ENCODE measurements around the gene KLK4.

Gene KLK4, protein sequence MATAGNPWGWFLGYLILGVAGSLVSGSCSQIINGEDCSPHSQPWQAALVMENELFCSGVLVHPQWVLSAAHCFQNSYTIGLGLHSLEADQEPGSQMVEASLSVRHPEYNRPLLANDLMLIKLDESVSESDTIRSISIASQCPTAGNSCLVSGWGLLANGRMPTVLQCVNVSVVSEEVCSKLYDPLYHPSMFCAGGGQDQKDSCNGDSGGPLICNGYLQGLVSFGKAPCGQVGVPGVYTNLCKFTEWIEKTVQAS

GRCh38 chr19:50911206-50912101 is at the start of gene KLK4:
KLK4 (minus strand) TSS chr19:50911395; CDS start chr19:50910738, 657 bp downstream.
- peaks cover 62% of the 10 kb centered on the region for H3K27me3 ChIP-seq (ENCODE audit: control insufficient read depth, insufficient read depth, low read length)
- H3K4me3 ChIP-seq (ENCODE audit: low read length), result no peak within 1 kb of the TSS
- no peaks in the 10 kb centered on the region for H3K4me1 ChIP-seq (ENCODE audit: control insufficient read depth, insufficient read depth, low read length)
- no peaks in the 10 kb centered on the region for H3K36me3 ChIP-seq (ENCODE audit: control insufficient read depth, insufficient read depth, low read length)
- no peak within 1 kb of the TSS for H3K9ac ChIP-seq (ENCODE audit: low read length)
- H3K9me3 ChIP-seq (ENCODE audit: control insufficient read depth, low read length), result no peaks in the 10 kb centered on the region

DNA sequence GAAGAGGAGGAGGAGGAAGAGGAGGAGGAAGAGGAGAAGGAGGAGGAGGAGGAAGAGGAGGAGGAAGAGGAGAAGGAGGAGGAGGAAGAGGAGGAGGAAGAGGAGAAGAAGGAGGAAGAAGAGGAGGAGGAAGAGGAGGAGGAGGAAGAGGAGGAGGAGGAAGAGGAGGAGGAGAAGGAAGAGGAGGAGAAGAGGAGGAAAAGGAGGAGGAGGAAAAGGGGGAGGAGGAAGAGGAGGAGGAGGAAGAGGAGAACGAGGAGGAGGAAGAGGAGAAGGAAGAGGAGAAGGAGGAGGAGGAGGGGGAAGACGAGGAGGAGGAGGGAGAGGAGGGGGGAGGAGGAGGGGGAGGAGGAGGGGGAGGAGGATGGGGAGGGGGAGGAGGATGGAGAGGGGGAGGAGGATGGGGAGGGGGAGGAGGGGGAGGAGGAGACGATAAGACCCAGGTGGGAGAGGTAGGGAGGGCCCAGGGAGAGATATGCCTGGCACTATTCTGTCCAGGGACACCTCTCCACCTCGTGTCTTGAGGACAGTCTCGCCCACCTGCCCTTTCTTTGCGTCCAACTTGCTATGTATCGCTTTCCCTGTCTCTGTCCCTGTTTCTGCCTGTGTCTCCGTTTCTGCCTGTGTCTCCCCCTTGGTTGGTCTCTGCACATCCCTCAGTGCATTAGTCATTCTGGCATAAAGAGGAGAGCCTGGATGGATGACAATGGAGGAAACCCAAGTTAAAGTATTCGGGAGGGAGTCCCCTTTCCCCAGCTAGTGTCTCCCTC is 48.7 kb upstream of the KLK4 start:
- no peak overlapping the region for H3K4me3 ChIP-seq (ENCODE audit: low read length)
- H3K9me3 ChIP-seq (ENCODE audit: control insufficient read depth, low read length), result no peaks in the 10 kb centered on the region
- H3K4me1 ChIP-seq (ENCODE audit: control insufficient read depth, insufficient read depth, low read length), result no peaks in the 10 kb centered on the region
- no peaks in the 10 kb centered on the region for H3K36me3 ChIP-seq (ENCODE audit: control insufficient read depth, insufficient read depth, low read length)
- no peak overlapping the region for H3K9ac ChIP-seq (ENCODE audit: low read length)
- H3K27me3 ChIP-seq (ENCODE audit: control insufficient read depth, insufficient read depth, low read length), result no peaks in the 10 kb centered on the region

DNA sequence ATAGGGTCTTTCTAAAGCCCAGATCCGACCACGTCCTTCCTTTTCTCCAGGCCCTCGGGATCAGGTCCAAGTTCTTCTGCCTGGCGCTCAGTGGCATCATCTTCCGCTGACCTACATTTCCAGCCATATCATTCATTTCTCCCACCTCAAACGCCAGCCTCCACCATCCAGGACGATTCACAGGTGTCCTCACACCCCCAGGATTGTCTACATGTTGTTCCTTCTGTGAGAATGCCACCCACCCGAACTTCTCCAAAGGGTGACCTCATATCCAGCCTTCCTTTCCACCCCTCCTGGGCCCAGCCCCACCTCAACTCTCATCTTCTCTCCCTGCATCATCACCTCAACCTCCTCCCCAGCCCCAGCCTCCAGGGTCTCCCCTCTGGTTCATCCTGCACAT is 46.4 kb upstream of the KLK4 start:
- H3K4me1 ChIP-seq (ENCODE audit: control insufficient read depth, insufficient read depth, low read length), result no peaks in the 10 kb centered on the region
- no peaks in the 10 kb centered on the region for H3K36me3 ChIP-seq (ENCODE audit: control insufficient read depth, insufficient read depth, low read length)
- H3K9ac ChIP-seq (ENCODE audit: low read length), result no peak overlapping the region
- no peaks in the 10 kb centered on the region for H3K9me3 ChIP-seq (ENCODE audit: control insufficient read depth, low read length)
- peaks cover 8% of the 10 kb centered on the region for H3K27me3 ChIP-seq (ENCODE audit: control insufficient read depth, insufficient read depth, low read length)
- H3K4me3 ChIP-seq (ENCODE audit: low read length), result no peak overlapping the region

GRCh38 chr19:50952910-50953309 is 41.7 kb upstream of the KLK4 start, which contains the start of gene KLK5:
KLK5 (minus strand) TSS chr19:50953038; CDS start chr19:50952657, 381 bp downstream.
- H3K4me3 ChIP-seq (ENCODE audit: low read length), result no peak within 1 kb of the TSS
- H3K4me1 ChIP-seq (ENCODE audit: control insufficient read depth, insufficient read depth, low read length), result no peaks in the 10 kb centered on the region
- no peak within 1 kb of the TSS for H3K9ac ChIP-seq (ENCODE audit: low read length)
- no peaks in the 10 kb centered on the region for H3K9me3 ChIP-seq (ENCODE audit: control insufficient read depth, low read length)
- H3K27me3 ChIP-seq (ENCODE audit: control insufficient read depth, insufficient read depth, low read length), result peaks cover 9% of the 10 kb centered on the region
- no peaks in the 10 kb centered on the region for H3K36me3 ChIP-seq (ENCODE audit: control insufficient read depth, insufficient read depth, low read length)

- Histone ChIP-seq H3K9ac (ENCODE audit: low read length) (no peak overlapping the region), H3K36me3 (ENCODE audit: control insufficient read depth, insufficient read depth, low read length) (no peaks in the 10 kb centered on the region), H3K4me3 (ENCODE audit: low read length) (no peak overlapping the region), H3K9me3 (ENCODE audit: control insufficient read depth, low read length) (no peaks in the 10 kb centered on the region), H3K4me1 (ENCODE audit: control insufficient read depth, insufficient read depth, low read length) (no peaks in the 10 kb centered on the region), H3K27me3 (ENCODE audit: control insufficient read depth, insufficient read depth, low read length) (peaks cover 9% of the 10 kb centered on the region)
Measured at GRCh38 chr19:50949861-50950260, 38.7 kb upstream of the KLK4 start.

GRCh38 chr19:50947123-50947522 is 35.9 kb upstream of the KLK4 start:
- Histone ChIP-seq H3K4me3 (ENCODE audit: low read length) (no peak overlapping the region), H3K9me3 (ENCODE audit: control insufficient read depth, low read length) (no peaks in the 10 kb centered on the region), H3K27me3 (ENCODE audit: control insufficient read depth, insufficient read depth, low read length) (no peaks in the 10 kb centered on the region), H3K9ac (ENCODE audit: low read length) (no peak overlapping the region), H3K4me1 (ENCODE audit: control insufficient read depth, insufficient read depth, low read length) (no peaks in the 10 kb centered on the region), H3K36me3 (ENCODE audit: control insufficient read depth, insufficient read depth, low read length) (no peaks in the 10 kb centered on the region)

DNA sequence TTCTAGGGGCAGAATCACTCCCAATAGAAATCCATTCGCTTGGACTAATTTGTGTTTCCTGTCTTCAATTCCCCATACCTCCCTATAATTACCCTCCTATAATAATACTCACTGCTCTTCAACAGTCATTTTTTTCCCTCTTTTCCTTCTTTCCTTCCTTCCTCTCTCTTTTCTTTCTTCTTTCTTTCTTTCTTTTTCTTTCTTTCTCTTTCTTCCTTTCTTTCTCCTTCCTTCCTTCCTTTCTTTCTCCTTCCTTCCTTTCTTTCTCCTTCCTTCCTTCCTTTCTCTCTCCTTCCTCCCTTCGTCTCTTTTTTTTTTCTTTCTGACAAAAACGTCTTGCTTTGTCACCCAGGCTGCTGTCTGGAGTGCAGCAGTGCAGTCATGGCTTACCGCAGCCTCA is 33.6 kb upstream of the KLK4 start:
- no peaks in the 10 kb centered on the region for H3K9me3 ChIP-seq (ENCODE audit: control insufficient read depth, low read length)
- H3K4me1 ChIP-seq (ENCODE audit: control insufficient read depth, insufficient read depth, low read length), result no peaks in the 10 kb centered on the region
- no peaks in the 10 kb centered on the region for H3K27me3 ChIP-seq (ENCODE audit: control insufficient read depth, insufficient read depth, low read length)
- H3K4me3 ChIP-seq (ENCODE audit: low read length), result no peak overlapping the region
- H3K36me3 ChIP-seq (ENCODE audit: control insufficient read depth, insufficient read depth, low read length), result no peaks in the 10 kb centered on the region
- no peak overlapping the region for H3K9ac ChIP-seq (ENCODE audit: low read length)

GRCh38 chr19:50943074-50943828 is 32.1 kb upstream of the KLK4 start:
- H3K27me3 ChIP-seq (ENCODE audit: control insufficient read depth, insufficient read depth, low read length), result no peaks in the 10 kb centered on the region
- H3K9ac ChIP-seq (ENCODE audit: low read length), result no peak overlapping the region
- H3K4me1 ChIP-seq (ENCODE audit: control insufficient read depth, insufficient read depth, low read length), result no peaks in the 10 kb centered on the region
- no peak overlapping the region for H3K4me3 ChIP-seq (ENCODE audit: low read length)
- H3K36me3 ChIP-seq (ENCODE audit: control insufficient read depth, insufficient read depth, low read length), result no peaks in the 10 kb centered on the region
- no peaks in the 10 kb centered on the region for H3K9me3 ChIP-seq (ENCODE audit: control insufficient read depth, low read length)

DNA sequence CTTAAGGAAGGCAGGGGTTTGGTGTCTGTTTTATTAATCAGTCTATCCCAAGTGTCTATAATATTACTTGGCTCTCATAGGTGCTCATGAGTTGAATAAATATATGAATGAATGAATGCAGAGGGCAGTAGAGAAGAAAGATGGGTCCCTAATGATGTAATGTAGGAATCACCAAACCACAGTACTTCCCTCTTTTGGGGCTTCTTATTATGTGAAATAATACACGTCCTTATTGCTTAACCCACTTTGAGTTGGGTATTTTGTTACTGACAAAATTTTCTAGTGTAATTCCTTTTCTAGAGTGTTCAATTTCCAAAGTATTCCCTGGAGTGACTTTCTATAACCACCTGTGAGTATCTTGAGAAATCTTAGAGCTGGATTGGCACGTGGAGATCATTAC is 28.4 kb upstream of the KLK4 start:
- H3K9ac ChIP-seq (ENCODE audit: low read length), result no peak overlapping the region
- no peak overlapping the region for H3K4me3 ChIP-seq (ENCODE audit: low read length)
- no peaks in the 10 kb centered on the region for H3K36me3 ChIP-seq (ENCODE audit: control insufficient read depth, insufficient read depth, low read length)
- H3K4me1 ChIP-seq (ENCODE audit: control insufficient read depth, insufficient read depth, low read length), result no peaks in the 10 kb centered on the region
- H3K9me3 ChIP-seq (ENCODE audit: control insufficient read depth, low read length), result no peaks in the 10 kb centered on the region
- no peaks in the 10 kb centered on the region for H3K27me3 ChIP-seq (ENCODE audit: control insufficient read depth, insufficient read depth, low read length)

- no peaks in the 10 kb centered on the region for H3K4me1 ChIP-seq (ENCODE audit: control insufficient read depth, insufficient read depth, low read length)
- H3K27me3 ChIP-seq (ENCODE audit: control insufficient read depth, insufficient read depth, low read length), result peaks cover 3% of the 10 kb centered on the region
Measured at GRCh38 chr19:50933640-50934039, 22.4 kb upstream of the KLK4 start.

DNA sequence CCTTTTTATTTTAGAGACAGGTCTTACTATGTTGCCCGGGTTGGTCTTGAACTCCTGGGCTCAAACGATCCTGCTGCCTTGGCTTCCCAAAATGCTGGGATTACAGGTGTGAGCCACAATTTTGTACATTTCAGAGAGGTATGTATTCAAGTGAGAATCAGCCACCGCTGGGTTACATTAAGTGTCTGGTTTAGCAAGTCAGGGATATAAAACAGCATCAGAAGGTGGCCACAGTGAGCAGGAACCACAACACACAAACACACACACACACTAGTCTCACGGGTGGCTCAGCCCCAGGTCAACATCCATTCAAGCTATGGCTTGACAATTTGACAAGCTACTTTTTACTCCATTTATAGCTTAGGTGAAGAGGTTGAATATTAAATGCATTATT is 21.5 kb upstream of the KLK4 start:
- peaks cover 5% of the 10 kb centered on the region for H3K27me3 ChIP-seq (ENCODE audit: control insufficient read depth, insufficient read depth, low read length)
- no peaks in the 10 kb centered on the region for H3K9me3 ChIP-seq (ENCODE audit: control insufficient read depth, low read length)

More at GRCh38 chr19:50933640-50934039, 22.4 kb upstream of the KLK4 start:
- H3K9ac ChIP-seq (ENCODE audit: low read length), result no peak overlapping the region
- H3K36me3 ChIP-seq (ENCODE audit: control insufficient read depth, insufficient read depth, low read length), result no peaks in the 10 kb centered on the region
- H3K9me3 ChIP-seq (ENCODE audit: control insufficient read depth, low read length), result no peaks in the 10 kb centered on the region
- H3K4me3 ChIP-seq (ENCODE audit: low read length), result no peak overlapping the region

More for the DNA sequence above, 21.5 kb upstream of the KLK4 start:
- no peaks in the 10 kb centered on the region for H3K36me3 ChIP-seq (ENCODE audit: control insufficient read depth, insufficient read depth, low read length)
- no peaks in the 10 kb centered on the region for H3K4me1 ChIP-seq (ENCODE audit: control insufficient read depth, insufficient read depth, low read length)
- no peak overlapping the region for H3K9ac ChIP-seq (ENCODE audit: low read length)
- H3K4me3 ChIP-seq (ENCODE audit: low read length), result no peak overlapping the region

All from mucosa of stomach (tissue), 1 donor.